Measurements from ENCODE around the gene ERCC6L2. TPM values are rescaled to one million over a fixed set of nuclear protein-coding genes. Genes with fewer than 3 reads are reported as not detected.

The ERCC6L2 gene
- total and polyA plus RNA-seq, 2 of the 8 experiments (the other 6 are each of a cell fraction or from before 2014, with no cell fraction given) = 9.8 to 50.0 TPM

DNA sequence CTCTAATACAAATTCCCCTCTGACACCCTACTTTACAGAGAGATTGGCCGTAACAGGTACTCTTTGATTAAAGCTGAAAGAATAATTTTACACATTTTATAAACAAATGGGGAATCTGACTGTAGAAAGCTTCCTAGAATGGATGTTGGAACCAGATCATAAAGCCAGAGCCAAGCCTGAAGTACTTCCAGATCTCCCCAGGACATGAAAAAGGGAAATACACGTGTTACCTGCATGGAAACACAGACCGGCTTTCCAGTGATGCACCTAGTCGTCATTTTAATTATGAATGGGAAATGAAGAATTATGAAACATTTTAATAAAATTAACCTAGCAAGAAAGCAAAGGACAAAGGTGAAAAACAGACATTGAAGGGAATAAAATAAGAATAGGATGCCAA is 66.5 kb downstream of the ERCC6L2 start:
- no peak overlapping the region for H2BK5ac ChIP-seq (ENCODE audit: low read depth, low read length)
- no peak overlapping the region for H3K56ac ChIP-seq (replicated peaks; ENCODE audit: insufficient read length, low read depth, low read length)
- H3K14ac ChIP-seq (ENCODE audit: insufficient read length) = no peak overlapping the region
- no peak overlapping the region for H2BK12ac ChIP-seq (ENCODE audit: low read depth, low read length)
- no peak overlapping the region for H4K5ac ChIP-seq (ENCODE audit: insufficient read length, low read depth, low read length)
- ChIA-PET CTCF (ENCODE audit: partially characterized antibody) (no interaction called here), POLR2A (ENCODE audit: partially characterized antibody) (no interaction called here)
- no peak overlapping the region for H2AK5ac ChIP-seq (ENCODE audit: low read depth, low read length)
- no peak for TF ChIP-seq CEBPB (IDR thresholded peaks at IDR 0.05; ENCODE audit: low read depth, low read length)
- TF ChIP-seq BRCA1 (IDR thresholded peaks at IDR 0.05; ENCODE audit: low read depth, low read length) = no peak
- TF ChIP-seq RAD21 (IDR thresholded peaks at IDR 0.05 in 1 of 2, conservative IDR thresholded peaks at IDR 0.05 in 1 of 2; ENCODE audit: low read depth in 2 of 2, low read length in 2 of 2) = no peak
- no peak overlapping the region for H2AFZ ChIP-seq (ENCODE audit: low read length)
- H3K4me2 ChIP-seq (ENCODE audit: insufficient read depth in 1 of 2, low read depth in 2 of 2, low read length in 2 of 2) = no peak overlapping the region
- no peak overlapping the region for H3K18ac ChIP-seq (ENCODE audit: extremely low read depth, low read length)
- H3K27me3 ChIP-seq (replicated peaks in 1 of 4; ENCODE audit: control insufficient read depth in 3 of 4, extremely low read depth in 1 of 4, insufficient read depth in 3 of 4, low read length in 3 of 4) = no peaks in the 10 kb centered on the region
- no peaks in the 10 kb centered on the region for H3K4me1 ChIP-seq (replicated peaks in 1 of 4; ENCODE audit: control insufficient read depth in 3 of 4, insufficient read depth in 4 of 4, low read length in 3 of 4)
- FAIRE-seq (no peak), DNase-seq (ENCODE audit: low read depth in 1 of 2, low spot score in 2 of 2) (no peak)
- peaks cover 4% of the 10 kb centered on the region for H3K79me1 ChIP-seq (ENCODE audit: low read depth, low read length)
- H3K27ac ChIP-seq (ENCODE audit: low read depth, low read length) = no peak overlapping the region
- H3K4ac ChIP-seq (replicated peaks; ENCODE audit: insufficient read length, low read depth, low read length) = no peak overlapping the region
- H3K9me3 ChIP-seq (ENCODE audit: insufficient read depth in 2 of 2, low read depth in 1 of 2, low read length in 1 of 2) = no peaks in the 10 kb centered on the region
- peaks cover 3 to 38% (median 10%) of the 10 kb centered on the region in 4 experiments; a peak in 6 of 8 replicates for H3K36me3 ChIP-seq (ENCODE audit: control insufficient read depth in 2 of 4, insufficient read depth in 4 of 4, low read length in 3 of 4)
- no peak overlapping the region for H4K91ac ChIP-seq (replicated peaks; ENCODE audit: insufficient read length, low read length)
- H3K9ac ChIP-seq (replicated peaks in 1 of 4; ENCODE audit: extremely low read depth in 1 of 4, low read depth in 3 of 4, low read length in 3 of 4) = no peak overlapping the region
- H3K79me2 ChIP-seq (ENCODE audit: control insufficient read depth in 1 of 2, insufficient read depth in 2 of 2, low read length in 2 of 2) = peaks cover 0 to 9% of the 10 kb centered on the region in 2 experiments; a peak in 1 of 4 replicates
- 95% methylated on average over 4 of the region's 4 CpGs; no CpG with 5 or more reads in 1 of the 2 experiments for WGBS, 2 experiments (ENCODE audit: extremely low coverage in 1 of 2, insufficient coverage in 1 of 2, insufficient read length in 1 of 2, insufficient replicate concordance in 2 of 2, low coverage in 1 of 2, low lambda C conversion rate in 2 of 2, missing lambda C conversion rate in 1 of 2)
- no peak overlapping the region for H2BK15ac ChIP-seq (ENCODE audit: low read length)
- H3K23ac ChIP-seq (ENCODE audit: insufficient read length) = no peak overlapping the region
- no peaks in the 10 kb centered on the region for H3K23me2 ChIP-seq (ENCODE audit: low read depth, low read length)
- no peak overlapping the region for H2BK20ac ChIP-seq (ENCODE audit: low read length)
- no peak overlapping the region for H4K8ac ChIP-seq (ENCODE audit: extremely low read depth, insufficient read depth, low read length)
- no peak overlapping the region for H2BK120ac ChIP-seq (replicated peaks; ENCODE audit: low read depth, low read length)
- no peak overlapping the region for H3K4me3 ChIP-seq (ENCODE audit: extremely low read depth in 1 of 4, insufficient read depth in 2 of 4, low read depth in 3 of 4, low read length in 4 of 4)
- no peaks in the 10 kb centered on the region for H4K20me1 ChIP-seq (replicated peaks in 1 of 2; ENCODE audit: control insufficient read depth in 1 of 2, insufficient read depth in 2 of 2, low read length in 2 of 2)
